HG03175 (cell line): ENCODE results near the gene CACNB3.
"Not testable (repeated sequence)": the region's sequence is repeated elsewhere in the genome, so short reads cannot be mapped to it uniquely, and the experiment has no call there.

ENCODE experiments used
- ATAC-seq: cut with Tn5 transposase; IDR thresholded peaks from one replicate; pipeline ENCODE4 v1.9.1; 2021; ENCODE audit warnings: mild to moderate bottlenecking, moderate library complexity; ENCODE audit not compliant: unreplicated experiment

Gene CACNB3

GRCh38 chr12:48852734-48853688 is 34.7 kb downstream of the CACNB3 start:
- peak; percentile 42 for ATAC-seq

DNA sequence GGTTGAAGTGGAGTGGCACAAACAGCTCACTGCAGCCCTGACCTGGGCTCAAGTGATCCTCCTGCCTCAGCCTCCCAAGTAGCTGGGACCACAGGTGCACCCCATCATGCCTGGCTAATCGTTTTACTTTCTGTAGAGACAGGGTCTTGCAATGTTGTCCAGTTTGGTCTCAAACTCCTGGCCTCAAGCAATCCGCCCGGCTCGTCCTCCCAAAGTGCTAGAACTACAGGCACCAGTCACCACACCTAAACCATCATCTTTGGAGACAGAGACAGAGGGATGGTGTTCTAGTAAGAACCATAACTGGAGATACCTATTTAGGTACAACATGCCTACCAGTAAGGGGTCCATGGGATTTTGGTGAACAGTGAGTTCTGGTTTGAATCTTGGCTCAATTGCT is 36.2 kb downstream of the CACNB3 start:
- ATAC-seq, result no peak

DNA sequence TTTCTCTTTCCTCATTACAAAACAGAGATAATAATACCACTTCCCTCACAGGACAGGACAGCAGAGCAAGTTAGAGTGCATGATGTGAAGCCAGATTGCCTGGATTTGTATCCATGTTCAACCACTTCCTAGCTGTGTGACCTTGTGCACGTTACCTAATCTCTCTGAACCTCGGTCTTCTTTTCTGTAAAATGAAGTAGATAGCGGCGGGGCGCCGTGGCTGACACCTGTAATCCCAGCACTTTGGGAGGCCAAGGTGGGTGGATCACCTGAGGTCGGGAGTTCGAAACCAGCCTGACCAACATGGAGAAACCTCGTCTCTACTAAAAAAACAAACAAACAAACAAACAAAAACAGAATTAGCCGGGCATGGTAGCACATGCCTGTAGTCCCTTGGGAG is 36.6 kb downstream of the CACNB3 start:
- not testable (repeated sequence) for ATAC-seq

- no peak for ATAC-seq
Measured at GRCh38 chr12:48856379-48856778, 38.1 kb downstream of the CACNB3 start.

GRCh38 chr12:48857278-48857994 is 39.1 kb downstream of the CACNB3 start:
- ATAC-seq, result peak; percentile 34

DNA sequence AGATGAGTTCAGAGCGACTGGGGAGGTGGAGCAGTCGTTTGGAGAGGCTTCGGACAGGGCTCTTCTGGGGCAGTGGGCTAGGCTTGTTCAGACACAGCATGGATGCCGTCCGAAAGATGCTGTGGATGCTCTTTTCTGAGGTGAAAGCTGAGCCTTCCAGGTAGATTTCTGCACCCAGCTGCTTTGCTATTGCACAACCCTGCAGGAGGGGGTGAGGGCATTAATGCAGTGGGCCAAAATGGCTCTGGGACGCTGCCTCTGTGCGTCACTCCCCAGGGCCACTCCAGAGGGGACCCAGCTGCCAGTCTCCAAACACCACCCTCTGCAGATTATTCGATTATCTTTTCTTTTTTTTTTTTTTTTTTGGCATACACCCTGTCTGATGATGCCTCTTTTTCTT is 39.7 kb downstream of the CACNB3 start:
- no peak for ATAC-seq

DNA sequence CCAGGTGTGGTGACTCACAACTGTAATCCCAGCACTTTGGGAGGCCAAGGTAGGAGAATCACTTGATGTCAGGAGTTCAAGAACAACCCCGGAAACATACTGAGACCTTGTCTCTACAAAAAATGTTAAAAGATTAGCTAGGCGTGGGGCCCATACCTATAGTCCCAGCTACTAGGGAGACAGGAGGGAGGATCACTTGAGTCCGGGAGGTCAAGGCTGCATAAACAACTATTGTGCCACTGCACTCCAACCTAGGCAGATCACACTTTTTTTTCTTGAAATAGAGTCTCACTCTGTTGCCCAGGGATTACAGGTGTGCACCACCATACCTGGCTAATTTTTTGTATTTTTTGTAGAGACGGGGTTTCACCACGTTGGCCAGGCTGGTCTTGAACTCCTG is 41.3 kb downstream of the CACNB3 start:
- no peak for ATAC-seq

- not testable (repeated sequence) for ATAC-seq
Measured at GRCh38 chr12:48860236-48860635, 41.9 kb downstream of the CACNB3 start.

GRCh38 chr12:48861111-48861510 is 42.8 kb downstream of the CACNB3 start:
- ATAC-seq, result no peak

GRCh38 chr12:48862760-48863159 is 44.5 kb downstream of the CACNB3 start:
- no peak for ATAC-seq

- no peak for ATAC-seq
Measured at GRCh38 chr12:48863291-48863690, 45.0 kb downstream of the CACNB3 start.

DNA sequence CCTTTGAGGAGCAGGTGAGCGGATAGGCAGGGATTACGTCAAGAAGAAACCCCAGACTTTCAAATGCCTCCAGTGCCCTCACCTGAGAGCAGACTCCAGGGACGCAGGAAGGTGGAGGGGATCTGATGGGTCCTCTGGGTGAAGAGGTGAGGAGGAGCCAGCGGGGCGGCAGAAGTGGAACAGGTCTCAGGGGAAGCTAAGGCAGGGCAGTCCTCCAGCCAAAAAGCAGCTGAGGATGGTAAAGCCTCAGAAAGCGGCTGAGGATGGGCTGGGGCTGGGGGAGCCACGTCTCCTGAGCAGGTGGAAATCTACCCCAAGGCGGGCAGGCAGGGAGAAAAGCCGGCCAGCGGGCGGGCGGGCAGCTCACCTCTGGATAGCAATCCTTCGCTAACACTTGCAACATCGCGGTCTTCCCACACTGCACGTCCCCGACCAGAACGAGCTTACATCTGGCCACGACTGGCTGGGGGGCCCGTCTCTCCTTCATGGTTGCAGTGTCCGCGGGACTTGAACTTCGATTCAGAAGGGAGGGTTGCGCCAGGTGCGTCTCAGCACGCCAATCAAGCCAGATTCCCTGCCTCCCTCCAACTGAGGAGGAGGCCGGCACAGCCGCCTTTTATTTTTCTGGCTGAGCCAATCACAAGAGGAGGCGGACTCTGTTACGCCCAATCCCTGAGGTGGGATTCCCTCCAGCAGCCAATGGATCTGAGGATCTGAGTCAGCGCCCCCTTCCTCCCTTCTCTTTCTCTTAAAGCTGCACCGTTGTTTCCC is 47.2 kb downstream of the CACNB3 start, which contains the start of gene RND1:
Gene RND1 (minus strand): TSS at position 590 of the 771 bp plus-strand sequence. CDS start 103 bp downstream, at position 487.
- peak; percentile 98 for ATAC-seq

DNA sequence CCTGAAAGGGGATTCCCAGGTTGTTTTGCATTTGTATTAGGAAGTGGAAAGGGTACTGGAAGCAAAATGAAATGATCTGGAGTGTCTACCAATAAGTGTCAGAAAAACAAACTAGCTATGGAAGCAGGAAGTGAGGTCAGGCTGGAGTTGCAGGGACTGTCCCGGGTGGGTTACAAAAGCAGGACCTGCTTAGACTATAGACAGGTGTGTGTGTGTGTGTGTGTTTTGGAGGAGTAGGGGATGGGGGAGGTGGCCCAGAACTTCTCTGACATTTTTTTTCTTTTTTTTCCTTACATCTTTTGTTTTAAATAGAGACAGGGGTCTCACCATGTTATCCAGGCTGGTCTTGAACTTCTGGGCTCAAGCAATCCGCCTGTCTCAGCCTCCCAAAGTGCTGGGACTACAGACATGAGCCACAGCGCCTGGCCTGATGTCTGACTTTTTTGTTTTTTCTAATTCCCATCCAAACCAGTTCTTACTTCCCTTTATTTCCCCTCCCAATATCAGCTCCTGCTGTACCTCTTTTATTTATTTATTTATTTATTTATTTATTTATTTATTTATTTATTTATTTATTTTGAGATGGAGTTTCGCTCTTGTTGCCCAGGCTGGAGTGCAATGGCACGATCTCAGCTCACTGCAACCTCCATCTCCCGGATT is 47.9 kb downstream of the CACNB3 start:
- peak; percentile 31 for ATAC-seq

DNA sequence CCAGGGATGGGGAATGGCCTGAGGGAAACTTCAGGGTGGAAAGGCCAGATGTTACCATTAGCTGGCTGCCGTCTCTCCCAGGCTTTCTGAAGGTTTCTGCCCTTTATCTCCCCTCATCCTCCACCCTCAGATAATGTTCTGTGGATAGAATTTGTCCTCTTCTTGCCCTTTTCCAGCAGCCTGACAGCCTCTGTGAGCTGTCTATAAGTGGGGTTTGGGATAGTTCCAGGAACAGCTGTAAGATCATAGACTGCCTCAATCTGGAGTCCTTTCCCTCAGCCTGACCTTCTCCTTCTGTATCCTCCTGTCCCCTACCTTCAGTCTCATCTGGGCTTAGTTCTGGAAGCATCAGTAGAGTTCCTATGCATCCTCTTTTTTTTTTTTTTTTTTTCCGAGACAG is 50.2 kb downstream of the CACNB3 start:
- no peak for ATAC-seq

GRCh38 chr12:48869191-48869590 is 50.9 kb downstream of the CACNB3 start:
- no peak for ATAC-seq

DNA sequence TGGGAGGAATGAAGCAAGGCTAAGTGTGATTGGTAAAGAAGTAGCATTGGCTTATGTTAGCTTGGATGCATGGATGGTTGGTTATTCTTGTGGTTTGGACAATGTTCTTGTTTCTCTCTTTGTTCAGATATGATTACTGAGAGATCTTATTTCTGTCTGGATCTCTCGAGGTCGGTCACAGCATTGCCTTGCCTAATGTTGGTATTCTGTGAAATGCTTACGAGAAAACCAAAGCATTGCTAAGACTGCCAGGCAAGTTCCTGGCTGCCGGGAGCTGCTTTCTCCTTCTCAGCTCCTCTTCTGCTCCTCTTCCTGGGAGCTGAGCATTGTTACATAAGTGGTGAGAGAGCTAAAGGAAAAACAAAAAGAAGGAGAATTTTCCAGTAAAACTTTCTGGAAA is 54.8 kb downstream of the CACNB3 start:
- ATAC-seq, result no peak

- ATAC-seq, result not testable (repeated sequence)
Measured at GRCh38 chr12:48873534-48873933, 55.2 kb downstream of the CACNB3 start.

DNA sequence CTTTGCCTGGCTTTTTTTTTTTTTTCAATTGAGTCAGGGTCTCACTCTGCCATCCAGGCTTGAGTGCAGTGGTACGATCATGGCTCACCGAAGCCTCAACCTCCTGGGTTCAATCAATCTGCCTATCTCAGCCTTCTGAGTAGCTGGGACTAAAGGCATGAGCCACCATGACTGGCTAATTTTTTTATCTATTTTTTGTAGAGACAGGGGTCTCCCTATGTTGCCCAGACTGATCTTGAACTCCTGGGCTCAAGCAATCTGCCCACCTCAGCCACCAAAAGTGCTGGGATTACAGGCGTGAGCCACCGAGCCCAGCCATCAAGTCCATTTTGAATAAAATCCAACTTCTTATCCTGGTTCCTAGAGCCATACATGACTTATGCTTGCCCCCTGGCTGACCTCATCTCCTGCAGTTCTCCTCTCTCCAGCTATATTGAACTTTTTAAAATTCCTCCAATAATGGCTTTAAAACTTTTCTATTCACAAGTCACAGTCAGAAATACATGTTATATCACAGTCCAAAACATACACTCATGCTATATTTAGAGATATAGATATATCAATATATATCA is 57.7 kb downstream of the CACNB3 start:
- ATAC-seq, result no peak
